Measurements from ENCODE around the gene PLGRKT. TPM values are rescaled to one million over a fixed set of nuclear protein-coding genes. Genes with fewer than 3 reads are reported as not detected.
"Not testable (repeated sequence)": the region's sequence is repeated elsewhere in the genome, so short reads cannot be mapped to it uniquely, and the experiment has no call there.

The PLGRKT gene
- total RNA-seq, 1 donor from 2014 or later = 12.4 TPM

- DNase-seq (ENCODE audit: low read depth, low spot score) = no peak
These were observed 14.5 kb upstream of the PLGRKT start for GRCh38 chr9:5452286-5452609.

- DNase-seq (ENCODE audit: low read depth, low spot score) = peak; percentile 76
These were observed 12.8 kb upstream of the PLGRKT start, which contains the start of gene CD274 for GRCh38 chr9:5450359-5451091. CD274 (plus strand) TSS chr9:5450542; CDS start chr9:5456114, 5,572 bp downstream.

- no peak for DNase-seq (ENCODE audit: low read depth, low spot score)
These were observed 12.0 kb upstream of the PLGRKT start for GRCh38 chr9:5449521-5450358.

- no peak for DNase-seq (ENCODE audit: low read depth, low spot score)
These were observed 11.0 kb upstream of the PLGRKT start for GRCh38 chr9:5448461-5449435.

- no peak for DNase-seq (ENCODE audit: low read depth, low spot score)
These were observed 10.3 kb upstream of the PLGRKT start for GRCh38 chr9:5448016-5448415.

- DNase-seq (ENCODE audit: low read depth, low spot score) = no peak
These were observed 9.6 kb upstream of the PLGRKT start for GRCh38 chr9:5447337-5447736.

- DNase-seq (ENCODE audit: low read depth, low spot score) = no peak
These were observed 8.9 kb upstream of the PLGRKT start for GRCh38 chr9:5446451-5447236.

- DNase-seq (ENCODE audit: low read depth, low spot score) = no peak
These were observed 8.2 kb upstream of the PLGRKT start for GRCh38 chr9:5445886-5446285.

GRCh38 chr9:5445096-5445495, 7.4 kb upstream of the PLGRKT start:
- DNase-seq (ENCODE audit: low read depth, low spot score) = not testable (repeated sequence)

- no peak for DNase-seq (ENCODE audit: low read depth, low spot score)
These were observed 6.1 kb upstream of the PLGRKT start for GRCh38 chr9:5443850-5444249.

- DNase-seq (ENCODE audit: low read depth, low spot score) = no peak
These were observed 4.8 kb upstream of the PLGRKT start for GRCh38 chr9:5442400-5443011.

- no peak for DNase-seq (ENCODE audit: low read depth, low spot score)
These were observed 3.3 kb upstream of the PLGRKT start for GRCh38 chr9:5441043-5441442.

- no peak for DNase-seq (ENCODE audit: low read depth, low spot score)
These were observed 2.7 kb upstream of the PLGRKT start for GRCh38 chr9:5440426-5440825.

- DNase-seq (ENCODE audit: low read depth, low spot score) = no peak
These were observed 807 bp upstream of the PLGRKT start for GRCh38 chr9:5438301-5439162.

- no peak for DNase-seq (ENCODE audit: low read depth, low spot score)
These were observed 1.3 kb downstream of the PLGRKT start for GRCh38 chr9:5436441-5436840.

- no peak for DNase-seq (ENCODE audit: low read depth, low spot score)
These were observed 1.8 kb downstream of the PLGRKT start for GRCh38 chr9:5435912-5436311.

- DNase-seq (ENCODE audit: low read depth, low spot score) = not testable (repeated sequence)
These were observed 3.6 kb downstream of the PLGRKT start for GRCh38 chr9:5433841-5434810.

- not testable (repeated sequence) for DNase-seq (ENCODE audit: low read depth, low spot score)
These were observed 4.4 kb downstream of the PLGRKT start for GRCh38 chr9:5433328-5433727.

Data from pulmonary artery endothelial cell (primary cell).